HG02840 (cell line): ENCODE results near the gene CTNNA3.
"Not testable (repeated sequence)": the region's sequence is repeated elsewhere in the genome, so short reads cannot be mapped to it uniquely, and the experiment has no call there.

Experiments
- ATAC-seq: cut with Tn5 transposase; IDR thresholded peaks from one replicate; pipeline ENCODE4 v1.9.1; 2021; ENCODE audit warnings: mild to moderate bottlenecking, moderate library complexity, moderate number of reproducible peaks; ENCODE audit not compliant: unreplicated experiment, low FRiP score

The CTNNA3 gene

DNA sequence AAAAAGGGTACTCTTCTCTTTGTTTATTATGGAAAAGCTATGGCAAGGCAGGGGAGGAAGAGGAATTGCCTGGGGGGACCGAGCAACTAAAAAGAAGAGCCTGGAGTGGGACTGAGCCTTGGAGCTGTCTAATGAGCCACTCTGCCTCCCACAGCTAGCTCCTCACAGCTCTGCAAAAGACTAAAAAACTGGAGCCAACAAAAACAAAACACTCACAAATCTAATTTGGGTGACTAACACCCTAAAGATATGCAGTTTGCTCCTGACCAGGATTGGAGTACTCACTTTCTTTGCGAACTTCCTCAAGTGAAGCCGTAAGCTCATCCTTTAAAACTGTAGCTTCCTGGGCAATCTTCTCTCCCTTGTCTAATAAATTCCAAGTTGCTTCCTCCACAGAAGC is 89.4 kb downstream of the CTNNA3 start:
- ATAC-seq: no peak

DNA sequence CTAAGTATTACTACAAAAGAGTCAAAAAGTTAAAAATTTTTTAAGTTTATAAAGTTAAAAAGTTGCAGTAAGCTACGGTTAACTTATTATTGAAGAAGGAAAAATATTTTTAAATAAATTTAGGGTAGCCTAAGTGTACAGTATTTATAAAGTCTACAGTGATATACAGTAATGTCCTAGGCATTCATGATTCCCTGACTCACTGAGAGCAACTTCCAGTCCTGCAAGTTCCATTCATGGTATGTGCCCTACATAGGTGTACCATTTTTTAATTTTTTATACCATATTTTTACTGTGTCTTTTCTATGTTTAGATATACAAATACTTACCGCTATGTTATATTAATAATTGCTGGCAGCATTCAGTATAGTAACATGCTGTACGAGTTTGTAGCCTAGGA is 92.3 kb downstream of the CTNNA3 start:
- ATAC-seq: no peak

DNA sequence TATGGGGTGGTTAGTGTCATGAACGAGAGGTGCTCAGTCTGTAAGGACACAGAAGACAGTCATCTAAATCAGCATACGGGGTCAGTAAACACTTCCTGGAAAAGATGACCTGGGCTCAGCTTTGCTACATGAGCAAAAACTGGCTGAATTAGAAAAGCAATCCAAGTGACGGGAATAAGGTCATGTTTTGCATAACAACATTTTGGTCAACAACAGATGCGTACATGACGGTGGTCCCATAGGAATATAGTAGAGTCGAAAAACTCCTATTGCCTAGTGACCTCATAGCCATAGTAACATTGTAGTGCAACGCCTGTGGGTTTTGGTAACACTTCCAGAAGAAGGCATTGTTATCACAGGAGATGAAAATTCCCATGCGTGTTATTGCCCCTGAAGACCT is 92.9 kb downstream of the CTNNA3 start:
- no peak for ATAC-seq

DNA sequence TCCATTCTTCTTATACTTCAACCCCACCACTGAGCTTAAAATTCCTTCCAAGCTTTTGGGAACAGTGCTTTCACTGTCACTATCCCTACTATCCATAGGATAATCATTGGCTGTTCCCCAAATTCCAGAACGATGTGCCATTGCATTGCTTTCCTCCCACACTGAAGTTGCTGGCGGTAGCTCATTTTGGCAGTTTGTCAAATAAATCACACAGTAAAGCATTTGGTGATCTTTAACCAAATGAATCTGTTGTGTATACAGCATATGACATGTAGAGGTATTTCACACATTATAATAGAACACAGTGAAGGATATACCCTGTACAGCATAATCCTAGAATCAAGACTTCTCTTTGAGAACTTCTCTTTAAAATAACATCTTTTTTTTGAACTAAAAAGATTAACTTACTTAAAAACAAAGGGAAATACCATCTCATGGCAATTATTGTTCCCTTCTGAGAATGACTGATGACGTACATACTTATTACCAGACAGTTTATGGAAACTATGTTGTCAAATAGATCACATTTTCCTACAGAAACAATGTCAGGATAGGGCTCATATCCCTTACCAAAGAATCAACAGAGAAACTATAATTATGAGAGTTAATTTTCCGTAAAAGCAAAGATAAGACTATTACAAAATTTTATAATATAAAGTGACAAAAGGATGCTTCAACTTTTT is 93.6 kb downstream of the CTNNA3 start:
- no peak for ATAC-seq

DNA sequence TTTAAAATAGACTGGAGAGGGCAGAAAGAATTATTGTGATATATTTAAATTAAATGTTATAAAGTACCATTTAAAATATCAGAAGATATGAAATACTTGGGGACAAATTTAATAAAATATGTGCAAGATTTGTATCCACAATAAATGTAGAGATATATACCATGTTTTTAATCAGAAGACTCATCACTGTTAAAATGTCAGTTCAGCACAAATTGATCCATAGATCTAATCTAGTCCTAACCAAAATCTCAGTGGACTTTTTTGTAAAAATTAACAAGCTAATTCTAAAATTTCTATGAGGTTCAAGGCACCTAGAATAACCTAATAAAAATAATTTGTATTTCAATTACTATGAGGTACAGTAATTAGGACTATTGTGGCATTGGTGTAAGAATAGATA is 96.4 kb downstream of the CTNNA3 start:
- ATAC-seq: no peak

GRCh38 chr10:67596641-67597040 is 99.4 kb downstream of the CTNNA3 start:
- ATAC-seq: no peak

DNA sequence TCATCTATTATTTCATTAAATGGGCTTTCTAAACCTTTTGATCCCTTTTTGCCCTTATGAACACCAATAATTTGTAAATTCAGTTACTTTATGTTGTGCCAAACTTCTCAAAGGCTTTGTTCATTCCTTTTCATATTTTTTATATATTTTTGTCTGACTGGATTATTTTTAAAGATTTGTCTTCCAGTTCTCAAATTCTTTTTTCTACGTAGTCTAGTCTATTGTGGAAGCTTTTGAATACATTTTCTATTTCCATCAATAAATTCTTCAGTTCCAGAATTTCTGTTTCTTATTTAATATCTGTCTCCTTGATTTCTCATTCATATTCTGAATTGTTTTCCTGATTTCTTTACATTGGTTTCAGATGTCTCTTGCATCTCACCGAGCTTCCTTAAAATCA is 108.2 kb downstream of the CTNNA3 start:
- ATAC-seq: no peak

GRCh38 chr10:67575532-67575931 is 120.5 kb downstream of the CTNNA3 start:
- ATAC-seq: no peak

- no peak for ATAC-seq
Measured at GRCh38 chr10:67573484-67573883, 122.5 kb downstream of the CTNNA3 start.

DNA sequence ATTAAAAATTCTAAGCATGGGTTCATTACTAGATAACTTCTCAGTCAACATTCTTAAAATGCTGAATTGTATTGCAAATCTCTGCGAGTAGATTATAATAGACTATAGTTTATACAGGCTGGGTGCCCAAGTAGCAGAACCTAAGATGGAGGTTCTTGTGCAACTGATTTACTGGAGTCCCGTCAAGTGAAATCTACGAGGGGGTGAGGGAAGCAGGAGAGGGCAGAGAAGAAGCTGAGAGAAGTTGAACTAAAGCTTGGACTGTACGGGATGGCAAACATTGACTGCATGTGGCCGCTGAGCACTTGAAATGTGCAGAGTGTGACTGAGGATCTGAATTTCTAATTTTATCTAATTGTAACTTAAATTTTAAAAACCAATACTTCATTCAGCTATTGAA is 124.5 kb downstream of the CTNNA3 start:
- ATAC-seq: no peak

- ATAC-seq: not testable (repeated sequence)
Measured at GRCh38 chr10:67558311-67558710, 137.7 kb downstream of the CTNNA3 start.

- ATAC-seq: no peak
Measured at GRCh38 chr10:67553254-67553653, 142.7 kb downstream of the CTNNA3 start.

GRCh38 chr10:67550838-67551402 is 145.1 kb downstream of the CTNNA3 start:
- no peak for ATAC-seq

DNA sequence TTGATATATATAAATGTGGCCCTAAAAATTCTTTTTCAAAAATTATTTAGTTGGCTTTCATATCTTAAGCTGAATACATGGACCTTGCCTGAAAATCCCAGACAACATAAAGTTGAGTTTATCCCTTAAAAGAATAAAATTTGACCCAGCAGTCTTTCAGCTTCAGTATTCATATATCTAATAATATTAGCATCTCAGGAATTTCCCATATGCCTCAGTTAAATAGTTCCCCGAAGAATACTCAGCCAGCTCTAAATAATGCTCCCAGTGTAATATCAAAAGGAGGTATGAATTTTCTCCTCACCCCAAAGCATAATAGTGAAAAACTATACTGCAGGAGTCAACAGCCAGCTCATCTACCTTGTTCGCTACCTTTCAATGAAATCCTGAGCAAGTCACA is 145.9 kb downstream of the CTNNA3 start:
- no peak for ATAC-seq

DNA sequence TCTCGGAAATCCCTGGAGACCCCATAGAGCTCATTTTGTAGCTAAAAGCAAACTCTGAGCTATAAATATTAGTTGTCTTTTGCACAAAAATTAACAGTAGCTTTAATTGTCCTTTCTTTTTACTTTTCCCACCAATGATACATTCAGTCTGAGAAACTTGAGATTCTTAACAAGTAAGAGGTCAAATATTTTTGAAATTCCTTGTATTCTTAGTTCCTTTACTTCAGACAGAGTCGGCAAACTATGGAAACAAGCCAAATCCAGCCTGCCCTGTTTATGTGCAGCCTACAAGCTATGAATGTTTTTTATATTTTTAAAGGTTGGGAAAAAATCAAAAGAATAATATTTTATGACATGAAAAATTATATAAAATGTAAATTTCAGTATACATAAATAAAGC is 146.6 kb downstream of the CTNNA3 start:
- no peak for ATAC-seq

GRCh38 chr10:67541411-67541810 is 154.6 kb downstream of the CTNNA3 start:
- ATAC-seq: no peak

- ATAC-seq: no peak
Measured at GRCh38 chr10:67539312-67539711, 156.7 kb downstream of the CTNNA3 start.

- ATAC-seq: no peak
Measured at GRCh38 chr10:67537906-67538305, 158.1 kb downstream of the CTNNA3 start.

DNA sequence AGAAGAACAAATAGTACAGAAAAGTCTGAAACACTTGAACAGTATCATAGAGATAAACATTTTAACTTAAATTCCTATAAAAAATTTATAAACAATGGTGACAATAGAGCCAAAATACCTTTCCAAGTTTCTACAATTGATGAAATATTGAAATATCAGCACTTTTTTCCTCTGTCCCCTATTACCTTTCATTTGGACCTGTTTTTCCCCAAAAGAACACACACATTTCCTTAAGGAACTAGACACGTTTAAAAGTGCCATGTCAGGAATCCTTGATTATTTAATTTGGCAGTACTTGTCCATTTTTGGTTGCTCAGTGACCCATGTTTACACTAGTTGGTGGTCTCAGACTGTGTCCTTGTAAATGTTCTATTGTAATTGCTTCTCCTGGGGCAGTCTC is 162.6 kb downstream of the CTNNA3 start:
- no peak for ATAC-seq

DNA sequence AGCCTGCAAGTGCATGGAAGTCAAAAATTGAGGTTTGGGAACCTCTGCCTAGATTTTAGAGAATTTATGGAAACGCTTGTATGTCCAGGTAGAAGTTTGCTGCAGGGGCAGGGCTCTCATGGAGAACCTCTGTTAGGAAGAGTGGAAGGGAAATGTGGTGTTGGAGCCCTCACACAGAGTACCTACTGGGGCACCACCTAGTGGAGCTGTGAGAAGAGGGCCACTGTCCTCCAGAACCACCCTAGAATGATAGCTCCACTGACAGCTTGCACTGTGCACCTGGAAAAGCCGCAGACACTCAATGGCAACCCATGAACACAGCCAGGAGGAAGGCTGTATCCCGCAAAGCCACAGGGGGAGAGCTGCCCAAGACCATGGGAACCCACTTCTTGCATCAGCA is 165.0 kb downstream of the CTNNA3 start:
- not testable (repeated sequence) for ATAC-seq

- no peak for ATAC-seq
Measured at GRCh38 chr10:67527351-67527750, 168.6 kb downstream of the CTNNA3 start.

DNA sequence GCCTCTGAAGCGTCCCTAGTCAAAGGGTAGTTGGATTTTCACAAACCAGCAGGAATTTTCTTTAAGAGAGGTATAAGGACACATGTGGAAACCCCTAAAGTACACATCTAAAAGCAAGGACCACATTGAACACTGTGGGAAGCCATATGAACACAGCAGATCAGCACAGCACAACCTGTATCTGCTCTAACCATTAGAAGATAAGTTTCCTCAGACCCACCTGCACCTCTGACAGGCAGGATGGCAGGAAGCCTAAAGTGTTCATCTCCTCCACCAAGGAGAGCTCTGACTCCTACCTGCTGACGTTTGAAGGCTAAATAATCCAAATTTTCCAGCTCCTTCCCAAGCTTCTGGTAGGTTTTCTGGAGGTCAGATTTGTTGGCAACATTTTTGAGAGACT is 174.4 kb downstream of the CTNNA3 start:
- ATAC-seq: no peak
